KOPT-K1 (cell line): ENCODE data around the gene HDAC11.

Experiments used
- H3K27ac ChIP-seq: fragments of 200-600 bp; sonication (generic); 2 replicates; pipeline ENCODE4 v1.5.1; 2016; ENCODE audit warnings: antibody characterized with exemption, mild to moderate bottlenecking, low read depth, low read length; ENCODE audit not compliant: poor library complexity, severe bottlenecking
- H3K36me3 ChIP-seq: fragments of 200-600 bp; sonication (generic); 2 replicates; pipeline ENCODE4 v1.5.1; 2017; ENCODE audit warnings: antibody characterized with exemption, mild to moderate bottlenecking, low read length, moderate library complexity; ENCODE audit not compliant: insufficient read depth
- H3K9me3 ChIP-seq: fragments of 200-600 bp; sonication (generic); 2 replicates; pipeline ENCODE4 v1.5.1; 2017; ENCODE audit warnings: antibody characterized with exemption, low read length, mild to moderate bottlenecking; ENCODE audit not compliant: insufficient read depth, poor library complexity, severe bottlenecking

HDAC11 gene

GRCh38 chr3:13543253-13543652 is 63.1 kb downstream of the HDAC11 start:
- Histone ChIP-seq H3K9me3 (peaks cover 16% of the 10 kb centered on the region), H3K36me3 (no peaks in the 10 kb centered on the region), H3K27ac (peak overlapping the region; percentile 64)

GRCh38 chr3:13544293-13544831 is 64.3 kb downstream of the HDAC11 start:
- H3K9me3 ChIP-seq: peaks cover 16% of the 10 kb centered on the region
- H3K36me3 ChIP-seq: no peaks in the 10 kb centered on the region
- H3K27ac ChIP-seq: peak overlapping the region; percentile 64

- Histone ChIP-seq H3K9me3 (peaks cover 16% of the 10 kb centered on the region), H3K36me3 (no peaks in the 10 kb centered on the region), H3K27ac (peak overlapping the region; percentile 64)
Measured at GRCh38 chr3:13544951-13545651, 65.0 kb downstream of the HDAC11 start.

GRCh38 chr3:13545952-13546454 is 65.9 kb downstream of the HDAC11 start:
- Histone ChIP-seq H3K9me3 (peaks cover 16% of the 10 kb centered on the region), H3K27ac (peak overlapping the region; percentile 64)

GRCh38 chr3:13546667-13547171 is 66.6 kb downstream of the HDAC11 start:
- Histone ChIP-seq H3K9me3 (peaks cover 10% of the 10 kb centered on the region), H3K27ac (peak overlapping the region; percentile 5), H3K36me3 (no peaks in the 10 kb centered on the region)

More at GRCh38 chr3:13545952-13546454, 65.9 kb downstream of the HDAC11 start:
- H3K36me3 ChIP-seq: no peaks in the 10 kb centered on the region

GRCh38 chr3:13547591-13548371 is 67.7 kb downstream of the HDAC11 start:
- no peaks in the 10 kb centered on the region for H3K36me3 ChIP-seq
- H3K27ac ChIP-seq: no peak overlapping the region
- H3K9me3 ChIP-seq: no peaks in the 10 kb centered on the region

GRCh38 chr3:13548696-13549622 is 68.9 kb downstream of the HDAC11 start, which contains the start of gene FBLN2:
Gene FBLN2 (plus strand): TSS chr3:13549125. CDS start chr3:13570356, 21,231 bp downstream.
- peak within 1 kb of the TSS; percentile 55 for H3K27ac ChIP-seq
- H3K36me3 ChIP-seq: no peaks in the 10 kb centered on the region
- H3K9me3 ChIP-seq: no peaks in the 10 kb centered on the region

- no peaks in the 10 kb centered on the region for H3K36me3 ChIP-seq
- H3K27ac ChIP-seq: peak overlapping the region; percentile 55
Measured at GRCh38 chr3:13549623-13550422, 69.7 kb downstream of the HDAC11 start.

GRCh38 chr3:13550423-13550690 is 70.3 kb downstream of the HDAC11 start:
- H3K9me3 ChIP-seq: no peaks in the 10 kb centered on the region
- H3K27ac ChIP-seq: peak overlapping the region; percentile 55
- no peaks in the 10 kb centered on the region for H3K36me3 ChIP-seq

More at GRCh38 chr3:13549623-13550422, 69.7 kb downstream of the HDAC11 start:
- H3K9me3 ChIP-seq: no peaks in the 10 kb centered on the region

GRCh38 chr3:13550791-13551360 is 70.8 kb downstream of the HDAC11 start:
- peak overlapping the region; percentile 55 for H3K27ac ChIP-seq
- H3K9me3 ChIP-seq: no peaks in the 10 kb centered on the region
- H3K36me3 ChIP-seq: no peaks in the 10 kb centered on the region

- H3K27ac ChIP-seq: peak overlapping the region; percentile 59
- no peaks in the 10 kb centered on the region for H3K9me3 ChIP-seq
- no peaks in the 10 kb centered on the region for H3K36me3 ChIP-seq
Measured at GRCh38 chr3:13552857-13553652, 72.9 kb downstream of the HDAC11 start.

- Histone ChIP-seq H3K27ac (peak overlapping the region; percentile 59), H3K9me3 (no peaks in the 10 kb centered on the region), H3K36me3 (no peaks in the 10 kb centered on the region)
Measured at GRCh38 chr3:13553686-13554085, 73.6 kb downstream of the HDAC11 start.

- H3K9me3 ChIP-seq: no peaks in the 10 kb centered on the region
- peak overlapping the region; percentile 96 for H3K27ac ChIP-seq
- no peaks in the 10 kb centered on the region for H3K36me3 ChIP-seq
Measured at GRCh38 chr3:13555753-13556152, 75.6 kb downstream of the HDAC11 start.
